ENCODE results near the gene IGSF21.

IGSF21 gene

DNA sequence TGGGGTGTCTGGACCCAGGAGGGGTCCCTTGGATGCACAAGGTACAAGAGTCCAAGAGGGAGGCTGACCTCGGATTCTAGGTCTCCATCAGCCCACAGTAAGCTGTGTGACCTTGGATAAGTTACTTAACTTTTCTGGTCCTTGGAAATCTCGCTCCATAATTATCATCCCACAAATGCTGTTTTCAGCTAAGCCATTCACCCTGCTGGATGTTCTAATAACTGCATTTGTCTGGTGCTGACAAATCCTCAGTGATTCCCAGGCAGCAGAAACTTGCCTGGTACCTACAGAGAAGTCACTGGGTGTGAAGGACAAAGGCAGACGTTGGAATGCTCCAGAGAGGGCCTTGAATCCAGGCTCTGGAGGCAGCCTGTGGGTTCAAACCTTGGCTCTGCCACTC is 89.7 kb downstream of the IGSF21 start:
- H3K79me2 ChIP-seq (ENCODE audit: low read length), result no peaks in the 10 kb centered on the region
- no peaks in the 10 kb centered on the region for H3F3A ChIP-seq (ENCODE audit: insufficient read depth, low read length)
- no peaks in the 10 kb centered on the region for H4K20me1 ChIP-seq (ENCODE audit: insufficient read depth, low read length)
- no peak overlapping the region for H2AFZ ChIP-seq (ENCODE audit: low read length)
- no peak overlapping the region for H3K4me2 ChIP-seq (ENCODE audit: low read depth, low read length)
- H3K4me1 ChIP-seq (ENCODE audit: low read length), result no peaks in the 10 kb centered on the region
- H3K4me3 ChIP-seq (ENCODE audit: low read length), result no peak overlapping the region
- H3K9ac ChIP-seq (ENCODE audit: low read length), result no peak overlapping the region
- peaks cover 94% of the 10 kb centered on the region for H3K27me3 ChIP-seq (replicated peaks; ENCODE audit: insufficient read depth, low read length)
- no peaks in the 10 kb centered on the region for H3K9me2 ChIP-seq (replicated peaks; ENCODE audit: insufficient read depth, low read length)
- no peak for DNase-seq
- H3K27ac ChIP-seq (ENCODE audit: low read length), result no peak overlapping the region
- H3K36me3 ChIP-seq (replicated peaks; ENCODE audit: insufficient read depth, low read length), result no peaks in the 10 kb centered on the region
- no peaks in the 10 kb centered on the region for H3K9me3 ChIP-seq (replicated peaks; ENCODE audit: insufficient read depth, low read length)
- TF ChIP-seq, protein P1, sequence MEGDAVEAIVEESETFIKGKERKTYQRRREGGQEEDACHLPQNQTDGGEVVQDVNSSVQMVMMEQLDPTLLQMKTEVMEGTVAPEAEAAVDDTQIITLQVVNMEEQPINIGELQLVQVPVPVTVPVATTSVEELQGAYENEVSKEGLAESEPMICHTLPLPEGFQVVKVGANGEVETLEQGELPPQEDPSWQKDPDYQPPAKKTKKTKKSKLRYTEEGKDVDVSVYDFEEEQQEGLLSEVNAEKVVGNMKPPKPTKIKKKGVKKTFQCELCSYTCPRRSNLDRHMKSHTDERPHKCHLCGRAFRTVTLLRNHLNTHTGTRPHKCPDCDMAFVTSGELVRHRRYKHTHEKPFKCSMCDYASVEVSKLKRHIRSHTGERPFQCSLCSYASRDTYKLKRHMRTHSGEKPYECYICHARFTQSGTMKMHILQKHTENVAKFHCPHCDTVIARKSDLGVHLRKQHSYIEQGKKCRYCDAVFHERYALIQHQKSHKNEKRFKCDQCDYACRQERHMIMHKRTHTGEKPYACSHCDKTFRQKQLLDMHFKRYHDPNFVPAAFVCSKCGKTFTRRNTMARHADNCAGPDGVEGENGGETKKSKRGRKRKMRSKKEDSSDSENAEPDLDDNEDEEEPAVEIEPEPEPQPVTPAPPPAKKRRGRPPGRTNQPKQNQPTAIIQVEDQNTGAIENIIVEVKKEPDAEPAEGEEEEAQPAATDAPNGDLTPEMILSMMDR (IDR thresholded peaks at IDR 0.05; ENCODE audit: low read length), result no peak
- TF ChIP-seq EZH2phosphoT487 (IDR thresholded peaks at IDR 0.05; ENCODE audit: low read length) (no peak), EZH2 (optimal IDR thresholded peaks at IDR 0.05; ENCODE audit: low read depth, low read length) (no peak)

DNA sequence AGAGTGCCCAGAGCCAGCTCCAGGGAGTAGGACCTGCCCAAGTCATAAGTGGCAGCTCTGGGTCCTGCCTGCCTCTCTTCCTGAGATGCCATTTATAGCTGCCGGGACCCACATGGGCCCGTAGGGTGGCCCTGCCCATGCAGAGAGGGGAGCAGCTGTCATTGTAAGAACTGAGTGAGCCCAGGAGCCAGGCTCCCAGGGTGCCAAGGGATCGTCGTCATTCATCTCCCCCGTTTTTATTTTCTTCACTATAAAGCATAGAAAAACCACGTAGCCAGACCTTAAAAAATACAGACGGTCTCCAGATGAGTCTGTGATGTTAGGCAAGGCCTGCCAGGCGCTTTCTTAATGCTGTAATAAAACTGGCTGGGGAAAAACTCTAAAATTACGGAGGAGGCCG is 90.7 kb downstream of the IGSF21 start:
- H3K27ac ChIP-seq (ENCODE audit: low read length), result no peak overlapping the region
- no peaks in the 10 kb centered on the region for H3K36me3 ChIP-seq (replicated peaks; ENCODE audit: insufficient read depth, low read length)
- no peak overlapping the region for H3K4me3 ChIP-seq (ENCODE audit: low read length)
- H3K9me3 ChIP-seq (replicated peaks; ENCODE audit: insufficient read depth, low read length), result no peaks in the 10 kb centered on the region
- no peaks in the 10 kb centered on the region for H4K20me1 ChIP-seq (ENCODE audit: insufficient read depth, low read length)
- no peaks in the 10 kb centered on the region for H3K79me2 ChIP-seq (ENCODE audit: low read length)
- no peak for TF ChIP-seq EZH2phosphoT487 (IDR thresholded peaks at IDR 0.05; ENCODE audit: low read length)
- TF ChIP-seq EZH2 (optimal IDR thresholded peaks at IDR 0.05; ENCODE audit: low read depth, low read length), result no peak
- TF ChIP-seq, protein P1 (IDR thresholded peaks at IDR 0.05; ENCODE audit: low read length), result no peak
- H3K4me2 ChIP-seq (ENCODE audit: low read depth, low read length), result no peak overlapping the region
- no peaks in the 10 kb centered on the region for H3K4me1 ChIP-seq (ENCODE audit: low read length)
- H3K27me3 ChIP-seq (replicated peaks; ENCODE audit: insufficient read depth, low read length), result peaks cover 95% of the 10 kb centered on the region
- H3F3A ChIP-seq (ENCODE audit: insufficient read depth, low read length), result no peaks in the 10 kb centered on the region
- H3K9ac ChIP-seq (ENCODE audit: low read length), result no peak overlapping the region
- DNase-seq, result no peak
- no peaks in the 10 kb centered on the region for H3K9me2 ChIP-seq (replicated peaks; ENCODE audit: insufficient read depth, low read length)
- H2AFZ ChIP-seq (ENCODE audit: low read length), result no peak overlapping the region

DNA sequence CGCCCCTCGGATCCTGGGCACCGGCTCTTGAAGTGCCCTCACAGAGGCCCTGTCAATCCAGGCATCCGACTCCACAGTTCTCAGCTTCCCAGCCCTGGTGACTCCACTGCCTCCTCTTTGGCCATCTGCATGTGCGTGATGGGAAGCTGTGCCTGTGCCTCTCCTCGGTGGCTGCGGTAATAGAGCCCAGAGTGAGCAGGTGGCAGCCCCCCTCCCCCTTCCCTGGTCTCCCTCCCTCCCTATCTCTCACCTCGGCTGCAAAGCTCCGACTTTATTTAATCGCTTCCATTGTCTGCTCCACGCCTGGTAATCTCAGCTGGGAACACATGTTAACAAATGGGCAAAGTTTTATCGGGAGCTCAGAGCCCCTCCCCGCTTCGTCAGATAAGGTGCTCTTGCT is 91.9 kb downstream of the IGSF21 start:
- H3K4me3 ChIP-seq (ENCODE audit: low read length), result no peak overlapping the region
- H3K9me2 ChIP-seq (replicated peaks; ENCODE audit: insufficient read depth, low read length), result no peaks in the 10 kb centered on the region
- H3K9me3 ChIP-seq (replicated peaks; ENCODE audit: insufficient read depth, low read length), result no peaks in the 10 kb centered on the region
- no peak for DNase-seq
- H4K20me1 ChIP-seq (ENCODE audit: insufficient read depth, low read length), result no peaks in the 10 kb centered on the region
- no peak overlapping the region for H3K9ac ChIP-seq (ENCODE audit: low read length)
- no peak overlapping the region for H2AFZ ChIP-seq (ENCODE audit: low read length)
- no peak overlapping the region for H3K4me2 ChIP-seq (ENCODE audit: low read depth, low read length)
- TF ChIP-seq EZH2phosphoT487 (IDR thresholded peaks at IDR 0.05; ENCODE audit: low read length), result no peak
- TF ChIP-seq, protein P1 (IDR thresholded peaks at IDR 0.05; ENCODE audit: low read length), result no peak
- TF ChIP-seq EZH2 (optimal IDR thresholded peaks at IDR 0.05; ENCODE audit: low read depth, low read length), result no peak
- H3K27ac ChIP-seq (ENCODE audit: low read length), result no peak overlapping the region
- H3K27me3 ChIP-seq (replicated peaks; ENCODE audit: insufficient read depth, low read length), result peaks cover 98% of the 10 kb centered on the region
- H3F3A ChIP-seq (ENCODE audit: insufficient read depth, low read length), result no peaks in the 10 kb centered on the region
- no peaks in the 10 kb centered on the region for H3K79me2 ChIP-seq (ENCODE audit: low read length)
- H3K4me1 ChIP-seq (ENCODE audit: low read length), result no peaks in the 10 kb centered on the region
- no peaks in the 10 kb centered on the region for H3K36me3 ChIP-seq (replicated peaks; ENCODE audit: insufficient read depth, low read length)
